HCT116 (cell line): ENCODE measurements around the gene CEP55.

Source experiments
- CTCF ChIP-seq, 3 experiments: fragments of 200-600 bp in 1 of 3; sonication (generic) in 1 of 3; IDR thresholded peaks in 2 of 3; conservative IDR thresholded peaks in 1 of 3; 2 replicates each; pipeline ENCODE4 v1.5.1; 2012 to 2017; ENCODE audit warnings: low read depth in 2 of 3, low read length in 2 of 3, antibody characterized with exemption in 1 of 3, borderline replicate concordance in 1 of 3, control low read depth in 1 of 3, mild to moderate bottlenecking in 1 of 3, mixed read lengths in 1 of 3, mixed run types in 1 of 3, moderate library complexity in 1 of 3; ENCODE audit not compliant: insufficient read depth in 1 of 3
- EGR1 ChIP-seq: IDR thresholded peaks from 2 replicates; pipeline ENCODE4 v1.6.1; 2012; ENCODE audit warnings: low read depth
- EZH2 ChIP-seq: fragments of 200-600 bp; sonication (generic); IDR thresholded peaks from 2 replicates; pipeline ENCODE4 v1.6.1; 2017; ENCODE audit warnings: antibody characterized with exemption, mixed run types
- POLR2A ChIP-seq: IDR thresholded peaks from 2 replicates; pipeline ENCODE4 v1.7.0; 2011; ENCODE audit warnings: borderline replicate concordance; ENCODE audit not compliant: insufficient read depth, insufficient read length; ENCODE audit errors: extremely low read depth
- POLR2AphosphoS5 ChIP-seq: IDR thresholded peaks from 2 replicates; pipeline ENCODE4 v1.6.1; 2011; ENCODE audit warnings: mild to moderate bottlenecking, low read depth, low read length, moderate library complexity
- YY1 ChIP-seq: IDR thresholded peaks from 2 replicates; pipeline ENCODE4 v1.6.1; 2011; ENCODE audit warnings: low read length, low read depth, moderate library complexity, mild to moderate bottlenecking; ENCODE audit not compliant: insufficient replicate concordance; ENCODE audit errors: extremely low read depth
- ZFX ChIP-seq: fragments of 450-650 bp; IDR thresholded peaks from 2 replicates; pipeline ENCODE4 v1.6.1; 2017

- TF ChIP-seq ZFX (no peak), CTCF (IDR thresholded peaks at IDR 0.05 in 2 of 3, conservative IDR thresholded peaks at IDR 0.05 in 1 of 3; ENCODE audit: borderline replicate concordance in 1 of 3, insufficient read depth in 1 of 3, low read depth in 2 of 3, low read length in 2 of 3) (no peak), POLR2A (no peak), EGR1 (no peak), POLR2AphosphoS5 (no peak), EZH2 (no peak), YY1 (no peak)
Measured at GRCh38 chr10:93513091-93513490, 16.7 kb downstream of the CEP55 start.
